NCI-H2171 treated with DMSO at 0.1 percent for 48 hours (cell line): ENCODE results near the gene TMEM245.

Source experiments
- DNase-seq: peaks from one replicate; lab custom pipeline; 2025; lab: John Stamatoyannopoulos, UW

The TMEM245 gene

GRCh38 chr9:109119439-109120203, at the start of gene TMEM245:
Gene TMEM245, minus strand, starts transcription at chr9:109119947. Its CDS starts 34 bp downstream, at chr9:109119913.
- DNase-seq = peak; percentile 98

GRCh38 chr9:109168170-109168569, 48.4 kb upstream of the TMEM245 start:
- DNase-seq = no peak

DNA sequence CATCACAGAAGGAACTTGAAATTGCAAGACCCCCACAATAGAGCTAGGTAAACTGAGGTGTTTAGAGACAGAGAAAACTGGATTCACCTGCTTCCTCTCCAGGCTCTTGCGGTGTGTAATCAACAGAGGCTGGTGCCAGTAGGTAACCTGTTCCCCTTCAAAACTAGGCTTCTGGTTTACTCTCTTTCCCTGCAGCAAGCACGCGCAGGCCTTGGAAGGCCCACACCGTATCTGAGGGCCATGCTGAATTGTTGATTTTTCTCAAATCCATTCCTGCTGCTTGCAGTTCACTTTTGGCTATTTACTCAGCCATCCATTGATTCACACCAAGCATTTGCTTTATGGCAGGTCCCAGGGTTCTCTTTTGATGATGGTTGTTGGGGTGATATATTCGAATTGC, 48.0 kb upstream of the TMEM245 start:
- DNase-seq = no peak

GRCh38 chr9:109166771-109167601, 47.2 kb upstream of the TMEM245 start, which contains the start of gene FRRS1L:
Gene FRRS1L, minus strand, starts transcription at chr9:109167249. Its CDS starts 111 bp downstream, at chr9:109167138.
- DNase-seq = peak; percentile 59

GRCh38 chr9:109166171-109166770, 46.5 kb upstream of the TMEM245 start:
- no peak for DNase-seq

DNA sequence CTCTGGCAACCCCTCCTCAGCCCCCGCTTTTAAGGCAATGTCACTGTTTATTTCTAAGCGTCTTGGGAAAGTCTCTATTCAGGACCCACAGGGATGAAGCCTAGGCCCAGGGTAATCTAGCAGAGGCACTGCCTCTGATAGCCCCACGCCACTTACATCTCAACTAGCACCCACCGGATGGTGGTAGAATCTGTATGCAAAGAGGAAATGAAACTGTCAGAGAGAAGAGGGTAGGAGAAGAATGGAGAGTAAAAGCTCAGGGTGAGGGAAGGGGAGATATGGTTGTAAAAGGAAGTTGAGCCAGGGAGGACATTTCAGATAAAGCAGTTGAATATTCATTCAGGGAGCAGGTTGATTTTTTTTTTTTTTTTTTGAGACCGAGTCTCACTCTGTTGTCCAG, 44.3 kb upstream of the TMEM245 start:
- no peak for DNase-seq

GRCh38 chr9:109163194-109163593, 43.4 kb upstream of the TMEM245 start:
- no peak for DNase-seq

DNA sequence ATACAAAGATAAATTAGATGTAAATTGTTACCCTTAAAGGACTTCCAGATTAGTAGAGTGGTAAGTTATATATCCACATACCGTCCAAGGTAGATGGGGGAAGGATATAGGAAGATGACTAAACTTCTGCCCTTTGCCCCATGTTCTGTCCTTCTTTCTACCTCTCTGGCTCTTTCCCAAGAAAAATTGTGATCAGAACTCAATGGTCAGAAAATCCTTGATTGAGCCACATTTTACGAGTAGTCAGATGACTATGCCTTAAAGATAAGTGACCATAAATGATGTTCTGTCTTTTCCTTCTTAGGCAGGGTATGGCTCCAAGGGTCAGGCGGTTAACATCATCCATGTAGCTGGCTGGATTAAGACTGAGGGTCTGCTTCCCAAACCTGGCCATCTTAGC, 42.9 kb upstream of the TMEM245 start:
- no peak for DNase-seq

- DNase-seq = no peak
Measured at GRCh38 chr9:109161471-109161870, 41.7 kb upstream of the TMEM245 start.

DNA sequence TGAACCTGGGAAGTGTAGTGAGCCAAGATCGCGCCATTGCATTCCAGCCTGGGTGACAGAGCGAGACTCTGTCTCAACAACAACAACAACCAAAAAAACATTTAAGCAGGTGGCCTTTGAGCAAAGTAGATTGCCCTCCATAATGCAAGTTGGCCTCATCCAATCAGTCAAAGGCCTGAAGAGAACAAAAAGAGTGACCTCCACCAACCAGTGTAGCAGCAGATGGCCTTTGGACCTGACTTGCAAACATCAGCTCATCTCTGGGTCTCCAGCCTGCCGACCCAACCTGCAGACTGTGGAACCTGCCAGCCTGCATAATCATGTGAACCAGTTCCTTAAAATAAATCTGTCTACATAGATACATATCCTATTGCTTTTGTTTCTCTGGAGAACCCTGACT, 39.8 kb upstream of the TMEM245 start:
- DNase-seq = no peak

- DNase-seq = no peak
Measured at GRCh38 chr9:109158651-109159050, 38.9 kb upstream of the TMEM245 start.

GRCh38 chr9:109156708-109157107, 37.0 kb upstream of the TMEM245 start:
- no peak for DNase-seq

DNA sequence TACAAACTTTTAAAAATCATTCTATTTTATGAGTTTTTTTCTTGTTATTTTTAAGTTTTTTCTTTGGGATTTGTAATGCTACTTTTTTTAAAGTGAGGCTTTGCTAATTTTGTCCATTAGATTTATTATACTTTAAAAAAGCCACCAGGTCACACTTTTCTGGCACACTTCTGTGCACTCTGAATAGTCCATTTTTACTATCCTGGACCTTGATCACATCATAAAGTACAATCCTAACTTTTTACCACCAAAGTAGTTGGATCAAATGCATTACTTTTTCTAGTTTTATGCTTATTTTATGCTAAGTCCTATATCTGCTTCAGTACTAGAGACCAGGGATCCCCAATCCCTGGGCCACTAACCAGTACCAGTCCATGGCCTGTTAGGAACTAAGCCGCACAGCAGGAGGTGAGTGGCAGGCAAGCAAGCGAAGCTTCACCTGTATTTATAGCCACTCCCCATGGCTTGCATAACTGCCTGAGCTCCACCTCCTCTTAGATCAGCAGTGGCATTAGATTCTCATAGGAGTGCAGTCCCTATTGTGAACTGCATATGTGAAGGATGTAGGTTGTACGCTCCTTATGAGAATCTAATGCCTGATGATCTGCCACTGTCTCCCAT, 31.3 kb upstream of the TMEM245 start:
- no peak for DNase-seq

- DNase-seq = no peak
Measured at GRCh38 chr9:109149722-109150121, 30.0 kb upstream of the TMEM245 start.

- DNase-seq = no peak
Measured at GRCh38 chr9:109149089-109149488, 29.3 kb upstream of the TMEM245 start.

GRCh38 chr9:109145051-109145450, 25.3 kb upstream of the TMEM245 start:
- DNase-seq = no peak

GRCh38 chr9:109143881-109144562, 24.3 kb upstream of the TMEM245 start:
- DNase-seq = no peak

DNA sequence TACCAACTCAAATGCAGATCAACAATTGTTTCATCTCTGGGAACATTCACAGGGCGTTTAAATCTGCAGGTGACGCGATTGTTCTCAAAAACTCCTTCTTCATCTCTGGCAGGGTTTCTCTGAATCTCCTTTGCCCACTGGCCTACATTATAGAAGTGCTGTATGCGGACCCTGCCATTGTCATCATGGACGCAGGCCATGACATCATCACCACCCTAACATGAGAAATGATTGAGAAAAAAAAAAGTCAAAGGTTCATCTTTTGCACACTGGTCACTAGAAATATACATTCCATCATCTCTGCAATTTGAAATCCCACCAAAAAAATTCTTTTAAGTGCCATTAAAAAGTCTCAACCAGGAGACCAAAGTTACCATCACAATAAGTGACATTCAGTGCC, 21.6 kb upstream of the TMEM245 start:
- no peak for DNase-seq

- DNase-seq = no peak
Measured at GRCh38 chr9:109139851-109140250, 20.1 kb upstream of the TMEM245 start.

DNA sequence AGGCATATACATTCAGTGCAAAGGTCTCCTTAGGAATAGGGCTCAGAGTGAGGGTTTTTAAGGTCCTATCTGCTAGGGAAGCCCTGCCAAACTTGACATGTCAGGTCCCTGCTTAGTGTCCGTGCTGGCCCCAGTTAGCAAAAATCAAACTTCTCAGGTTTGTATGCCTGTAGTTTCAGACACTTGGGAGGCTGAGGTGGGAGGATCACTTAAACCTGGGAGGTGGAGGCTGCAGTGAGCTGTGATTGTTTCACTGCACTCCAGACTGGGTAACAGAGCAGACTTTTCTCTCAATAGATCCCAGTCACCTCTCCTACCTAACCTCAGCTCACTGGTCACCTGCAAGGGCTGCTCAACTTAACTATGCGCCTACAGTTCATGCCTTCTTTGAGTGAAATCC, 18.7 kb upstream of the TMEM245 start:
- DNase-seq = no peak

GRCh38 chr9:109134167-109134578, 14.4 kb upstream of the TMEM245 start:
- DNase-seq = no peak

GRCh38 chr9:109133533-109133932, 13.8 kb upstream of the TMEM245 start:
- no peak for DNase-seq
